ENCODE results near the gene ATP2A2.

The ATP2A2 gene

DNA sequence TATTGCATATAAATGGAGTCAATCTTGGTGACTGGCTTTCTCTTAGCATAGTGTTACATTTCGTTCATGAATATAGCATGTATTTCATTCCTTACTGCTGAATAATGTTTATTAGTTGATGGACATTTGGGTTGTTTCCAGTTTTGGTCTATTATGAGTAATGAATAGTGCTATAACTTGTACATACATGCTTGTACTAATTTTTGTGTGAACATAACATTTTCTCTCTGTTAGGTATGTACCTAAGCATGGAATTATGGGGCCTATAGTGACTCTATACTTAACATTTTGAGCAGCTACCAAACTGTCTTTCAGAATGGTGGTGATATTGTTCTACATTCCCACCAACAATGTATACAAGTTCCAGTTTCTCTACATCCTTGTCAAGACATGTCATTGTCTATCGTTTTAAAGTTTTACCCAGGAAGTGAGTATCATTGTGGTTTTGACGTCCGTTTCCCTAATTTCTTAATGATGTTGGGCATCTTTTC lies 23.1 kb downstream of the ATP2A2 start:
- Histone ChIP-seq H2AFZ (ENCODE audit: low read length) (no peak overlapping the region), H3K4me2 (ENCODE audit: insufficient read depth, low read length, poor library complexity, severe bottlenecking) (no peak overlapping the region), H2AK5ac (ENCODE audit: low read depth, low read length) (no peak overlapping the region), H3K23ac (ENCODE audit: low read depth, low read length, poor library complexity) (no peak overlapping the region), H2BK120ac (ENCODE audit: low read depth, low read length) (no peak overlapping the region), H4K8ac (ENCODE audit: low read depth, low read length) (no peak overlapping the region), H3K4me3 (ENCODE audit: low read length in 2 of 2) (no peak overlapping the region), H3K27ac (replicated peaks; ENCODE audit: low read length) (no peak overlapping the region), H2BK15ac (ENCODE audit: low read length) (no peak overlapping the region), H3K9me3 (replicated peaks in 1 of 2; ENCODE audit: control insufficient read depth in 2 of 2, insufficient read depth in 1 of 2, low read depth in 1 of 2, low read length in 2 of 2) (peaks cover 2 to 22% of the 10 kb centered on the region in 2 donors), H3K9ac (ENCODE audit: low read depth, low read length, poor library complexity) (no peak overlapping the region), H3K4me1 (ENCODE audit: control insufficient read depth in 2 of 2, insufficient read depth in 1 of 2, low read depth in 1 of 2, low read length in 2 of 2) (no peaks in the 10 kb centered on the region), H3K18ac (ENCODE audit: low read length) (no peak overlapping the region), H4K91ac (ENCODE audit: low read depth, low read length, poor library complexity) (no peak overlapping the region), H2BK5ac (ENCODE audit: low read length) (no peak overlapping the region), H3K27me3 (ENCODE audit: control insufficient read depth in 3 of 3, insufficient read depth in 3 of 3, low read depth in 1 of 3, low read length in 3 of 3) (no peaks in the 10 kb centered on the region), H3K36me3 (replicated peaks in 1 of 2; ENCODE audit: control insufficient read depth in 2 of 2, insufficient read depth in 2 of 2, low read length in 2 of 2) (peaks cover 18 to 97% of the 10 kb centered on the region in 2 donors), H3K14ac (ENCODE audit: low read length) (no peak overlapping the region), H3K79me1 (ENCODE audit: low read depth, low read length) (peaks cover 6% of the 10 kb centered on the region), H2BK12ac (ENCODE audit: low read length) (no peak overlapping the region), H3K4ac (ENCODE audit: low read length) (no peak overlapping the region)
- WGBS, 2 donors (ENCODE audit: extremely low coverage in 2 of 2, insufficient read length in 2 of 2, insufficient replicate concordance in 1 of 2) = no CpG with 5 or more reads among the region's 4 CpGs
- DNase-seq (ENCODE audit: low spot score) = no peak

DNA sequence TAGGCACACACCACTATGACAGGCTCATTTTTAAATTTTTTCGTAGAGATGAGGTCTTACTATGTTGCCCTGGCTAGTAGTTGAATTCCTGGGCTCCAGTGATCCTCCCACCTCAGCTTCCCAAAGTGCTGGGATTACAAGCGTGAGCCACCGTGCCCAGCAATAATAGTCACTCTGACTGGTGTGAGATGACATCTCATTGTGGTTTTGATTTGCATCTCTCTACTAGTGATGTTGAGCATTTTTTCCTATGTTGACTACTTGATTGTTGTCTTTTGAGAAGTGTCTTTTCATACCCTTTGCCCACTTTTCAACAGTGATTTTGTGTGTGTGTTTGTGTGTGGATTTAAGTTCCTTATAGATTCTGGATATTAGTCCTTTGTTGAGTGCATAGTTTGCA lies 26.3 kb downstream of the ATP2A2 start:
- no peak overlapping the region for H3K18ac ChIP-seq (ENCODE audit: low read length)
- H2AK5ac ChIP-seq (ENCODE audit: low read depth, low read length) = no peak overlapping the region
- no peak overlapping the region for H2BK120ac ChIP-seq (ENCODE audit: low read depth, low read length)
- no peak overlapping the region for H2BK12ac ChIP-seq (ENCODE audit: low read length)
- H3K23ac ChIP-seq (ENCODE audit: low read depth, low read length, poor library complexity) = no peak overlapping the region
- no peak overlapping the region for H3K27ac ChIP-seq (replicated peaks; ENCODE audit: low read length)
- peaks cover 3% of the 10 kb centered on the region for H3K79me1 ChIP-seq (ENCODE audit: low read depth, low read length)
- no peak overlapping the region for H2AFZ ChIP-seq (ENCODE audit: low read length)
- H2BK15ac ChIP-seq (ENCODE audit: low read length) = no peak overlapping the region
- no peak for DNase-seq (ENCODE audit: low spot score)
- H3K9me3 ChIP-seq (replicated peaks in 1 of 2; ENCODE audit: control insufficient read depth in 2 of 2, insufficient read depth in 1 of 2, low read depth in 1 of 2, low read length in 2 of 2) = peaks cover 2 to 22% of the 10 kb centered on the region in 2 donors
- H3K27me3 ChIP-seq (ENCODE audit: control insufficient read depth in 3 of 3, insufficient read depth in 3 of 3, low read depth in 1 of 3, low read length in 3 of 3) = no peaks in the 10 kb centered on the region
- no peak overlapping the region for H3K14ac ChIP-seq (ENCODE audit: low read length)
- no peak overlapping the region for H4K8ac ChIP-seq (ENCODE audit: low read depth, low read length)
- H3K4ac ChIP-seq (ENCODE audit: low read length) = no peak overlapping the region
- H3K9ac ChIP-seq (ENCODE audit: low read depth, low read length, poor library complexity) = no peak overlapping the region
- H2BK5ac ChIP-seq (ENCODE audit: low read length) = no peak overlapping the region
- H4K91ac ChIP-seq (ENCODE audit: low read depth, low read length, poor library complexity) = no peak overlapping the region
- no peak overlapping the region for H3K4me2 ChIP-seq (ENCODE audit: insufficient read depth, low read length, poor library complexity, severe bottlenecking)
- peaks cover 8 to 93% of the 10 kb centered on the region in 2 donors for H3K36me3 ChIP-seq (replicated peaks in 1 of 2; ENCODE audit: control insufficient read depth in 2 of 2, insufficient read depth in 2 of 2, low read length in 2 of 2)
- no CpG with 5 or more reads among the region's 3 CpGs for WGBS, 2 donors (ENCODE audit: extremely low coverage in 2 of 2, insufficient read length in 2 of 2, insufficient replicate concordance in 1 of 2)
- no peaks in the 10 kb centered on the region for H3K4me1 ChIP-seq (ENCODE audit: control insufficient read depth in 2 of 2, insufficient read depth in 1 of 2, low read depth in 1 of 2, low read length in 2 of 2)
- no peak overlapping the region for H3K4me3 ChIP-seq (ENCODE audit: low read length in 2 of 2)

DNA sequence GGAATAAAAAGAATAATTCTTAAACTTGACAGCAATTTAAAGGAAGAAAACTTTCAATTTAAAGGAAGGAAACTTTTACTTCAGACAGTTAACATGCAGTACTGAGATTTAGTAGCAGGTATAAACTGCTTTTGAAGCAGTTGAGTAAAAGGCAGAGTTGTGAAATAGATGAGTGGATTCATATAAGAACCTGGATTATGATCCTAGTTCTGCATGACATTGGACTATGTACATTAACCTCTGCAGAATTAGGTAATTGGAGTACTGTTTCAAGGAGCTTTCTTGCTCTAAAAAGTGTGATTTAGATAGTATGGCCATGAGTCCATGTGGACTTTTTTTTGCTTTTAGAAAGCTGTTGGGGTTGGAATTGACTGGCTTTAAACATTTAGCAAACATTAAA lies 29.7 kb downstream of the ATP2A2 start:
- H3K36me3 ChIP-seq (replicated peaks in 1 of 2; ENCODE audit: control insufficient read depth in 2 of 2, insufficient read depth in 2 of 2, low read length in 2 of 2) = peaks cover 5 to 83% of the 10 kb centered on the region in 2 donors
- DNase-seq (ENCODE audit: low spot score) = no peak
- no peak overlapping the region for H2BK15ac ChIP-seq (ENCODE audit: low read length)
- no peaks in the 10 kb centered on the region for H3K79me1 ChIP-seq (ENCODE audit: low read depth, low read length)
- H2AK5ac ChIP-seq (ENCODE audit: low read depth, low read length) = no peak overlapping the region
- H3K4me2 ChIP-seq (ENCODE audit: insufficient read depth, low read length, poor library complexity, severe bottlenecking) = no peak overlapping the region
- no peak overlapping the region for H2AFZ ChIP-seq (ENCODE audit: low read length)
- H3K27me3 ChIP-seq (ENCODE audit: control insufficient read depth in 3 of 3, insufficient read depth in 3 of 3, low read depth in 1 of 3, low read length in 3 of 3) = no peaks in the 10 kb centered on the region
- H3K18ac ChIP-seq (ENCODE audit: low read length) = no peak overlapping the region
- no peak overlapping the region for H2BK5ac ChIP-seq (ENCODE audit: low read length)
- no peak overlapping the region for H3K4ac ChIP-seq (ENCODE audit: low read length)
- no peaks in the 10 kb centered on the region for H3K4me1 ChIP-seq (ENCODE audit: control insufficient read depth in 2 of 2, insufficient read depth in 1 of 2, low read depth in 1 of 2, low read length in 2 of 2)
- H4K8ac ChIP-seq (ENCODE audit: low read depth, low read length) = no peak overlapping the region
- no peak overlapping the region for H3K27ac ChIP-seq (replicated peaks; ENCODE audit: low read length)
- no peak overlapping the region for H3K23ac ChIP-seq (ENCODE audit: low read depth, low read length, poor library complexity)
- no peak overlapping the region for H2BK120ac ChIP-seq (ENCODE audit: low read depth, low read length)
- no peak overlapping the region for H3K4me3 ChIP-seq (ENCODE audit: low read length in 2 of 2)
- H3K14ac ChIP-seq (ENCODE audit: low read length) = no peak overlapping the region
- no peak overlapping the region for H4K91ac ChIP-seq (ENCODE audit: low read depth, low read length, poor library complexity)
- H2BK12ac ChIP-seq (ENCODE audit: low read length) = no peak overlapping the region
- peaks cover 0 to 7% of the 10 kb centered on the region in 2 donors for H3K9me3 ChIP-seq (replicated peaks in 1 of 2; ENCODE audit: control insufficient read depth in 2 of 2, insufficient read depth in 1 of 2, low read depth in 1 of 2, low read length in 2 of 2)
- no peak overlapping the region for H3K9ac ChIP-seq (ENCODE audit: low read depth, low read length, poor library complexity)

DNA sequence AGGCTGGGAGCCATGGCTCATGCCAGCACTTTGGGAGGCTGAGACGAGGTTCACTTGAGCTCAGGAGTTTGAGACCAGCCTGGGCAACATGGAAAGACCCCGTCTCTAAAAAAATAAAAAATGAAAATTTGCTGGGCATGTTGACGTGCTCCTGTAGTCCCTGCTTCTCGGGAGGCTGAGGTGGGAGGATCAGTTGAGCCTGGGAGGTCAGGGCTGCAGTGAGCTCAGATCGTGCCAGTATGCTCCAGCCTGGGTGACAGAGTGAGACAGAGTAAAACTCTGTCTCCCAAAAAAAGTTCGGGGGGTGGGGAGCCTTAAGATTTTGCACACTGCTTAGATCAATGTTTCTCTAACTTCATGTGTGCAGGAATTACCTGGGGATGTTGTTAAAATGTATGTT lies 30.9 kb downstream of the ATP2A2 start:
- no peaks in the 10 kb centered on the region for H3K79me1 ChIP-seq (ENCODE audit: low read depth, low read length)
- no peak overlapping the region for H3K27ac ChIP-seq (replicated peaks; ENCODE audit: low read length)
- H2AFZ ChIP-seq (ENCODE audit: low read length) = no peak overlapping the region
- no peak overlapping the region for H3K4me3 ChIP-seq (ENCODE audit: low read length in 2 of 2)
- peaks cover 0 to 3% of the 10 kb centered on the region in 2 donors for H3K9me3 ChIP-seq (replicated peaks in 1 of 2; ENCODE audit: control insufficient read depth in 2 of 2, insufficient read depth in 1 of 2, low read depth in 1 of 2, low read length in 2 of 2)
- H3K27me3 ChIP-seq (ENCODE audit: control insufficient read depth in 3 of 3, insufficient read depth in 3 of 3, low read depth in 1 of 3, low read length in 3 of 3) = no peaks in the 10 kb centered on the region
- H2BK5ac ChIP-seq (ENCODE audit: low read length) = no peak overlapping the region
- no peak overlapping the region for H3K23ac ChIP-seq (ENCODE audit: low read depth, low read length, poor library complexity)
- H4K8ac ChIP-seq (ENCODE audit: low read depth, low read length) = no peak overlapping the region
- H3K4ac ChIP-seq (ENCODE audit: low read length) = no peak overlapping the region
- no peak overlapping the region for H2AK5ac ChIP-seq (ENCODE audit: low read depth, low read length)
- no peak overlapping the region for H4K91ac ChIP-seq (ENCODE audit: low read depth, low read length, poor library complexity)
- no peak for DNase-seq (ENCODE audit: low spot score)
- no peak overlapping the region for H3K14ac ChIP-seq (ENCODE audit: low read length)
- H2BK15ac ChIP-seq (ENCODE audit: low read length) = no peak overlapping the region
- H2BK12ac ChIP-seq (ENCODE audit: low read length) = no peak overlapping the region
- no peak overlapping the region for H3K4me2 ChIP-seq (ENCODE audit: insufficient read depth, low read length, poor library complexity, severe bottlenecking)
- no peak overlapping the region for H3K18ac ChIP-seq (ENCODE audit: low read length)
- no CpG with 5 or more reads among the region's 6 CpGs for WGBS, 2 donors (ENCODE audit: extremely low coverage in 2 of 2, insufficient read length in 2 of 2, insufficient replicate concordance in 1 of 2)
- peaks cover 7 to 81% of the 10 kb centered on the region in 2 donors for H3K36me3 ChIP-seq (replicated peaks in 1 of 2; ENCODE audit: control insufficient read depth in 2 of 2, insufficient read depth in 2 of 2, low read length in 2 of 2)
- H3K9ac ChIP-seq (ENCODE audit: low read depth, low read length, poor library complexity) = no peak overlapping the region
- no peak overlapping the region for H2BK120ac ChIP-seq (ENCODE audit: low read depth, low read length)
- H3K4me1 ChIP-seq (ENCODE audit: control insufficient read depth in 2 of 2, insufficient read depth in 1 of 2, low read depth in 1 of 2, low read length in 2 of 2) = no peaks in the 10 kb centered on the region

Measured in neuronal stem cell (in vitro differentiated cells).